ENCODE data around the gene SLC12A8.
"Not testable (repeated sequence)": the region's sequence is repeated elsewhere in the genome, so short reads cannot be mapped to it uniquely, and the experiment has no call there.

Gene SLC12A8

DNA sequence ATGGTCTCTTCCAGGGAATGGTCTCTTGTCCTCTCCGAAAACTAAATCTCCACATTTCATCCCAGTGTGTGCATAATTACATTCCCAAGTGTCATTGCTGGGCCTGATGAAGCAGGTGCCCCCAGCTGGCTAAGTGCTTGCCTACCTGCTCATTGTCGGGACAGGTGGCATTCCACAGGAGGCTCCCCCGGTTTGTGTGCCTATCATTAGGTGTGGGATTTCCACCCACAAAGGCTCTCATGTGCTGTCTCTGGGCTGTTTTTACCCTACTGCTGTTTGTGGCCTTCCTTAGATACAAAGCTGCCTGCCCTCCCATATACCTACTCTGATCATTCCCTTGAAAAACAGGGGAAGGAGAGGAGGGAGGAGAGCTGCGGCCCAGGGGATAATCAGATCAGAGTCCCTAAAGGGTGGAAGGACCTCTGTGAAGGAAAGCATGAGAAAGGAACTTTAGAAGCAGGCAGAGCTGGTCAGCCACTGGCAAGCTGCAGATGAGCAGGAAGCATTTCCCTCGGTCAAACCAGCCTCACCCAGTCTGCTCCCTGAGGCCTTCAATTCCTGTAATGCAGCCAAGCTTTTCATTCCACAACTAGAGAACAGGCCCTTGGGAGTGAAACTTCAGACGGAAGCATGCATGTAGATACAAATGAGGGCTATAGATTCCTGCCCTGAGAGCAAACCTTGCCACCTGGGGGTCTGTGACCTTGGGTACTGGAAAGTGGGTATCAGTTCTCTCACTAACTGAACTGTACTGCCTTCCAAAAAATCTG is 96.1 kb downstream of the SLC12A8 start:
- no peak for DNase-seq (ENCODE audit: low read depth in 2 of 2, low spot score in 1 of 2)

DNA sequence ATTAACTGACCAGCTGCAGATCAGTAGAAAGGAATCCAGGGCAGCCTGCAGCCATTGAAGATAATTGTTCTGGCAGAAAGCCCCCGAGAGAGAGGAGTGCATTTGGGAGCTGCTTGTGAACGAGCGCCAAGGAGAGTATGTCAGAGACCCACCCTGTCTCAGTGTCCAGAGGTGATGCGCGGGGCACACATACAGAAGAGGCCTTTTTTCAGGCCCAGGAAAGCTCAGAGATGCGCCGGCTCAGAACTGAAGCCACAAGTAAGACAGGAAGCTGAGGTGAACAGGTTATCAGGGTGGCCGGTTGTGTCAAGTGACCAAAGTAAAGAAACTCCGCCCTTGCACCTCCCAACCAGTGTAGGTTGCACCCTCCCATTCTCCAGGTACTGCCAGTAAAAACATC is 96.9 kb downstream of the SLC12A8 start:
- DNase-seq (ENCODE audit: low read depth in 2 of 2, low spot score in 1 of 2), result no peak

DNA sequence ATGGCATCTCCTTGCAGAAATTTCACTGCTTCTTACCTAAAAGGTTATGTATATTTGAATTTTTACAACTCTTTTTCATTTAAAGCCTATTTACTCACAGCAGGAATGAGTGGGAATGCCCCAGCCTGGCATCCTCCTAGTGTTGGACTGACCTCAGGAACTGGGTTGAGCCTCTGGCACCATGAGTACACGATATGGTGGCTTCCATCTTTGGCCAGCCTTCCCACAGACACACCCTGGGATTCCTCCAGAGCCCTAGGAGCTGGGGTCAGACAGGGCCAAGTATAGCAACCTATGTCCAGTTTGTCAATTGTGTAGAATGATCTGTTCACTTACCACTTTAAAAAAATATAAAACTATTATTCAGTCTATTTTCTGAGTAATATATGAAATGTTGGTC is 99.6 kb downstream of the SLC12A8 start:
- no peak for DNase-seq (ENCODE audit: low read depth in 2 of 2, low spot score in 1 of 2)

DNA sequence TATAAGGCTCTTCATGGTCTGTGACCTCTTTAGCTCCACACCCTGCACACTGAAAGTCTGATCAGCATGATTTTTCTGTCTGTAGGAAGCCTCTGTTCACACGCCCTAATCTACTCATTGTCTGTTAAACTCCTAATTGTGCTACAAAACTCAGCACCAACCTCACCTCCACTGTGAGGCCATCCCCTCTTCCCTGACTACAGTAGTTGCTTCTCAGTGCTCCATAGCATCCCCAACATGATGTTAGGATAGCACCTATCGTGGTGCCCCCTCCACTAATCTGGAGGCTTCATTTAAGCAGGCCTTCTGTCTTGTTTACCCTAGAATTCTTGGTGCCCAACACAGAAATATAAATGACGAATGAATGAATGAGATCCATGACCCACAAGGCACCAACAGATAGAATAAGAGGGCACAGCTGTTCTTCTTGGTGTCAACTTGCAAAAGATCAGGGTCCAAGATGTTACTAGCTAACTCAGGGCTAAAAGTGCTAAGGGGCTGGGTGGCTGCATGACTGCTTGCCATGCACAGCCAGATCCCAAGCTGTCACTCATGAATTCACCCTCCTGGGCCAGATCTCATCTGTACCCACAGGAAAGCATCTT is 101.6 kb downstream of the SLC12A8 start:
- no peak for DNase-seq (ENCODE audit: low read depth in 2 of 2, low spot score in 1 of 2)

DNA sequence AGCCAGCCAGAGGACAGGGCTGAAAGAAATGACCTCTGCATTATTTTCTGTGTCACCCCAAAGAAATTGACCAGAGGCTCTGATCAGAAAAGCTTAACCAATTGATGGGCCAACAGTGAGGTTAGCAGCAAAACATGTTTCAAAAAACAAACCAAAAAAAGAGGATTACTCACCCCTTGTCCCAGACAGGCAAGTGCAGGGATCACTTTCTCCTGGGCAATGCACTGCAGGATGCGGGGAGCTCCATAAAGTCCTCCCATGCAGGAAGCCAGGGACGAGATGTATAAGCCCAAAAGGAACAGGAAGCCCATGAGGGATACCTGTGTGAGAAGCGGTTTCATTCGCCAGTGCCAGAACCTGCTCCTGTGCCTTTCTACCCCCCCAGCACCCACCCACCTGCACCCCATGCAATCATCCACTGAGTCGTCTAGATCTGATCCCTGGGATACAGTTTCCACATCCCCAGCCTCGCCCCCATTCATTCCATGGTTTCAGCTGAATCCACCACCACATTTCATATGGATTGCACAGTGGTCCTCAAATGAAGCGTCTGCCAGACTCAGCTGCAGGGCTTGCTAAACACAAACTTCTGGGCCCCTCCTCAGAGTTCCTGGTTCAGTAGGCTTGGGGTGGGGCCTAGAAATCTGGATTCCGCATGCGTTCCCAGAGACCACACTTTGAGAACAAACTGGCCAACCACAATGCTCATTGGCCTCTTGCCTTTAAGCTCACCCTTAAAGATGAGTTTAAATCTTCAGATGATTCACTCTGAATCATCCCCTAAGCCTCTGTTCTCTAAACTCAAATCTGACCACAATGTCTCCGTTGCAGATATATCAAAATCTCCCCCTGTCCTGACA is 102.3 kb downstream of the SLC12A8 start:
- DNase-seq (ENCODE audit: low read depth in 2 of 2, low spot score in 1 of 2), result no peak

DNA sequence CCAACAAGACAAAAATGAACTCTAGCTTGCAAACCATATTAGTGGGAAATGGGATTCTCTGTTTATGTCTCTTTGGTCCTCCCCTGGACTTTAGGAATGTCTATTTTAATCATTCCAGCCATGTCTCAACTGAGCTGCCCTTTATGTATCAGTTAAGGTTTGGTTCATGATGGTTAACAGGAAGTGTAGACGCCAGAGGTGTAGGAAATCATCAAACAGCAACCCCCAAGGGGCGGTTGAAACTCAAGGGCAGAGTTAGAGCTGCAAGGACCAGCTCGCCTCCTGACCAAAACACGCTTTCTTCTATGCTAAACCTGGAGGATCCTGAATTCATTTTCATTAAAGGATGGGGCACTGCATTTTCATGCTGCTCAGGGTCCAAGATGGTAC is 103.0 kb downstream of the SLC12A8 start:
- DNase-seq (ENCODE audit: low read depth in 2 of 2, low spot score in 1 of 2), result no peak

DNA sequence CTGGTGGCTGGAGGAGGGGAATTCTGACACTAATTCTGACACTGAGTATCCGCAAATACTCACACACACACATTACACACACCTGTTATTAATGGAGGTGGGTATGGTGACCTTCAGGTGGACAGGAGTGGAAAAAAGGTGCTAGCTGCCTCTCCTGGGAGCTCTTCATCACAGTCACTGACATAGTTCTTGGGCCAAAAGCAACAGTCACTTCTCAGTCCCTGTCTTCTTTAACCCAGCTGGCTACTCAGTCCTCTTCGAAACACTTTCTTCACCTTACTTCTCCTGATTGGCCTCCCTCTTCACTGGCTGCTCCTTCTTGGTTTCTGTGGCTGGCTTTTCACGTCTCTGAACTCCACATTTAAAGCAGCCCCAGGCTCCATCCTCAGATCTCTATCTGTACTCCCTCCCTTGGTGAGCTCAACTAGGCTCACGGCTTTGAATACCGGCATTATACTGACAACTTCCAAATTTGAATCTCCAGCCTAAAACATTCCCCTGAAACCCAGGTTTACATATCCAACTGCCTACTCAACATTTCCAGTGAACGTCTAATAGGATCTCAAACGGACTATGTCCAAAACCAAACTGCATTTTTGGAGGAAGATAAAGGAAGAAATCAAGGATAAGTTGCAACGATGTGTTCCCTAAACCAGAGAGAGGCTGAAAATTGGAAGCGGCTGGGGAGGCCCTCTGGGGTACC is 103.6 kb downstream of the SLC12A8 start:
- DNase-seq (ENCODE audit: low read depth in 2 of 2, low spot score in 1 of 2), result no peak

DNA sequence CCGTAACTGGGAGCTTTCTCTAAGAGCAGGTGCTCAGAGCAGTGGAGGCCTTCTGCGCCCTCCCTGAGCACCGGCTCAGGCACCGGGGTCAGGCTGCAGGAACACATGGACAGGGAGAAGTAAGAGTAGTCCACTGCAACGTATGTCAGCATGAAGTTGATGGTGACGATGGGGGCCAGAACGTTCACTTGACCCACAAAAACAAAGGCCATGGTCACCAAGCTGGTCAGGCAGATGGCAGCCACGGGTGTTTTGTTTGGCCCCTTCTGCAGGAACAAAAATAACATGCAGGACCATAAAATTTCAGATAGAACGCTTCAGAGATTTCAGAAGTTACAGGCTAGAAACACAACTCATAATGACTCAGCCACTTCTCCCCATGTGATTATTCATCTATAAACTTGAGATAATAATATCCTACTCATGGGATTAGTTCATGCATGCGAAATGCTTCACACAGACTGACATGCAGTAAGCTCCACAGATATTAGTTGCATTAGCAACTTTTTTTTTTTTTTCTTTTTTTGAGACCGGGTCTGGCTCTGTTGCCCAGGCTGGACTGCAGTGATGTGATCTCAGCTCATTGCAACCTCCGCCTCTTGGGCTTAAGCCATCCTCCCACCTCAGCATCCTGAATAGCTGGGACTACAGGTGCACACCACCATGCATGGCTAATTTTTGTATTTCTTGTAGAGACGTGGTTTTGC is 104.5 kb downstream of the SLC12A8 start:
- no peak for DNase-seq (ENCODE audit: low read depth in 2 of 2, low spot score in 1 of 2)

DNA sequence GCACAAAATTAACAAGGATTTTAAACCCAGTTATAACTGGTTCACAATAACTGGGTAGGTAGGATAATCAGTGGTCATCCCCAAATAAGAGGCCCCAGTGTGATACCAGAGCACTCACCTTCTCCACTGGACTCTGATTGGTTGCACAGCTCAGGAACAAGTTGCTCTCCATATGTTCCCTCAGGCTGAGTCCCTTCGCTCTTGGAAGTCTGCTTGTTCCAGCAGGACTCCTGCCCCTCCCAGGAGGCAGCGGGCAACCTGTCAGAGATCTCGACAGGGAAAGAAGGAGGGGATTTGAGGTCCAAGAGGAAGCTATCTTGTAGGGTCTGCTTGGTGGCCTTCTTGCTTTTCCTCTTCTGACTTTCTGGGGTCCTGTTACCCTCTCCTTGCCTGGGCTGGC is 105.2 kb downstream of the SLC12A8 start:
- DNase-seq (ENCODE audit: low read depth in 2 of 2, low spot score in 1 of 2), result no peak

DNA sequence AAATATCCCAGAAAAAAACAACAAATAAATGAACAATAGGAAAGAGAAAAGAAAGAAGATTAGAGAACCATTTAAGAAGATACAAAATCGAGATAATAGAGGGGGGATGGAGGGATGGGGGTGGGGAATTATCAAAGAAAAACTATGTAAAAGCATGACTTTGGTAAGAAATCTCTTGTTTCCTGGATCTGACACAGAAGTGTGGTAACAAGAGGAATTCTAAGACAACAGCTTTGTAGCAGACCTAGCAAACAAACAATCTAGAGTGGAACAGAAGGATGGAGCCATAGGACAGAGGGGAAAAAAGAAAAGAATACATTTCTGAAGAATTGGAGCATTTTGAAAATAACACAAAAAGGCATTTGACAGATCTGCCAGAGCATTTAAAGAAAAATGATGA is 107.4 kb downstream of the SLC12A8 start:
- DNase-seq (ENCODE audit: low read depth in 2 of 2, low spot score in 1 of 2), result no peak

DNA sequence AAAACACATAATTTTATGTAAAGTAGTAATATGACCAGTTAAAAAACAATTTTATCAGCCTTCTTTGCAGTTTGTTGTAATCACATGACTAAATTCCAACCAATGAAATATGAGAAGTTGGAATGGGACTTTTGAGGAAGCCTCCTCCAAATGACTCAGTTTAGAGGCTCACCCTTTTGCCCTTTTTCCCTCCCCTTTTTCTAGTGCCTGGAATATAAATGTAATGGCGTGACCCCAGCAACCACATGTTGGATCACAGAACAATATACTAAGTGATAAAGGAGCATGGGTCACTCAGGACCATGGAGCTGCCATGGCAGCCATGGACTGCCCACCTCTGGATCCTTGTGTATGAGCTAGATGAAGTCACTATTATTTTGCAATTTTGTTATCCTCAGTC is 107.9 kb downstream of the SLC12A8 start:
- no peak for DNase-seq (ENCODE audit: low read depth in 2 of 2, low spot score in 1 of 2)

DNA sequence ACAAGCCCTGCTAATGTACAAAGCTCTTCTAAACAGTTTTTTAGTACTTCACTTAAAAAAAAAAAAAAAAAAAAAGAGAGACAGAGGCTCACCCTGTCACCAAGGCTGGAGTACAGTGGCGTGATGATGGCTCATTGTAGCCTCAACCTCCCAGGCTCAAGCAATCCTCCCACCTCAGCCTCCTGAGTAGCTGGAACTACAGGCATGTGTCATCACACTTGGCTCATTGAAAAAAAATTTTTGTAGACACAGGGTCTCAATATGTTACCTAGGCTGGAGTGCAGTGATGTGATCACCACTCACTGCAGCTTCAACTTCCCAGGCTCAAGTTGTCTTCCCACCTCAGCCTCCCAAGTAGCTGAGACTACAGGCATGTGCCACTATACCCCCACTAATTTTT is 109.1 kb downstream of the SLC12A8 start:
- DNase-seq (ENCODE audit: low read depth in 2 of 2, low spot score in 1 of 2), result no peak

DNA sequence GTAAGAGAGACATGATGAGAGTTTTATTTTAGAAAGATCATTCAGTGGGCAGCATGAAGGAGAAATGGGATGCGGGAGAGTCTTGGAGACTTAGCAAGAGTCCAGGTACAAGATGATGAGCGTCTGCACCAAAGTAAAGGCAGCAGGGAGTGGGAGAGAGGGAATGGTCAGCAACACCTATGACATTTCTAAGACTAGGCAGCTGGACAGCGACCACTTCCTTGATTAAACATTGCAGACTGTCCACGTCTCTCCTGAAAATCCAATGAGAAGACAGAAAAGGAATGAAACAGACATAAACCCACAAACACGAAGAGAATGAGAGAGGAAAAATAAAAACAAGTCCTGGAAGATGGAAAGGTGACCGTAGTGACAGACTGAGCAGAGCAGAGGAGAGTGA is 110.1 kb downstream of the SLC12A8 start:
- DNase-seq (ENCODE audit: low read depth in 2 of 2, low spot score in 1 of 2), result no peak

DNA sequence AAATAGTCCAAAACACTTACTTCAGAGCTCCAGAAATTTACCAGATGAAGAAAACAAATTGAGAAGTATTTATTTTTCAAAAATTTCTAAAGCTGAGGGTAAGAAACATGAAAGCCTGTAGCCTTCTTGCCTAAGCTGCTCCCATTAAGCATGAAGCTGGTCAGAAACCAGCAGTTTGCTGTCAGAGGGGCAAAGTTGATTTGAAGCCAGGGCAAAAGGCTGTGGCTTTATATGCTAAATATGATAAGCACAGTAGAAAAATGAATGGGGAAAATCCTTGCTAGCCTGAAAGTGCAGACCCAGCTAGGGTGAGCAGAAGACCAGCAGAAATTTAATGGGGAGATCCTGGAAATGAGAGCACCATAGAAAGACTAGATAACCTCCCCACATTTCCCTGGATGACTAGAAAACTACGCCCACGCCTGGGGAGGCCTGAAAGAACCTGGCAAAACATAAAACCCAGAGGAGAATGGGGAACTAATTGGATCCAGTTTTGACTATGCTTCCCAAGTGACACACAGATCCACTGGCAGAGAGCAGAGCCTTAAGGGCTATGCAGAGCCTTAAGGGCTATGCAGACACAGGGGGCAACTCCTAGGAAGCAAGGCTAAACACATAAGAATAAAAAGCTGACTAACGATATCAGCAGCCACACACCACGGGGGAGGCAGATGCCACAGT is 113.8 kb downstream of the SLC12A8 start:
- DNase-seq (ENCODE audit: low read depth in 2 of 2, low spot score in 1 of 2), result no peak

DNA sequence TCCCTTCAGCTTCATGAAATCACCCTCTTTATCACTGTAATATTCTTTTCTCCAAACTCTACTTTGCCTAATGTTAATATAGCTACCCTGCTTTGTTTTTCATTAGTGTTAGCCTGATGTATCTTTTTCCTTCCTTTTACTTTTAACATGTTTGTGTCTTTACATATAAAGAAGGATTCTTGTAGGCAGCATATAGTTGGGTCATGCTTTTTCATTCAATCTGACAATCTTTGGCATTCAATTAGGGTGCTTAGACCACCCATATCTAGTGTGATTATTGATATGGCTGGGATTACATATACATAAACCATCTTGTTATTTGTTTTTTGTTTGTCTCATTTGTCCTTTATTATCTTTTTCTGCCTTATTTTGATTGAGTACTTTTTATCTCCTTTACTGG is 121.9 kb downstream of the SLC12A8 start:
- DNase-seq (ENCODE audit: low read depth in 2 of 2, low spot score in 1 of 2), result no peak

DNA sequence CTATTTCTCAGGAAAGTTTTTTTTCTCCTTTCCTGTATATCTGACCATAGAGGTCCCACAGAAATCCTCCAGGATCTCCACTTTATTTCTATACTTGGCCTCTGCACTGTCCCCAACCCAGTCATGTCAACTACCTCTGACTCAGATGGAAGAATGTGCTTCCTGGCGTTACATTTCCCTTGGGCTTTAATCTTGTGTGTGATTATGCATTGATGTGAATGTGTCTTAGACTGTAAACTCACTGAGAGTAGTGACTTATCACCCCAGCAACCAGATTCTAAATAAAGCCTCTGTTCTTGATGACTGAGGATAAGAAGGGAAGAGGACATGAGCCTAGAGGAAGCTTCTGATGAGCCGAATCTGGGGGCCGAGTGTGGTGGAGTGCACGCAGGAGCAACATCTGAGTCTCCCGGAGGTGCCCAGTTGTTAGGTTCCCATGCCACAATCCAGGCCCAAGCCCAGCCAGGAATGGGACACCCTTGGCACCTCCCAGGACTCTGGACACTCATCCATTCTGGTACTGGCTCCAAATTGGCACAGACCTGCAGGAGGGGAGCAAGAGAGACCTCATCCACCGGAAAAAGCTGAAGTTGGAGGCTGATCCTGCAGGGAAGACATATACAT is 124.7 kb downstream of the SLC12A8 start:
- DNase-seq (ENCODE audit: low read depth in 2 of 2, low spot score in 1 of 2), result no peak

DNA sequence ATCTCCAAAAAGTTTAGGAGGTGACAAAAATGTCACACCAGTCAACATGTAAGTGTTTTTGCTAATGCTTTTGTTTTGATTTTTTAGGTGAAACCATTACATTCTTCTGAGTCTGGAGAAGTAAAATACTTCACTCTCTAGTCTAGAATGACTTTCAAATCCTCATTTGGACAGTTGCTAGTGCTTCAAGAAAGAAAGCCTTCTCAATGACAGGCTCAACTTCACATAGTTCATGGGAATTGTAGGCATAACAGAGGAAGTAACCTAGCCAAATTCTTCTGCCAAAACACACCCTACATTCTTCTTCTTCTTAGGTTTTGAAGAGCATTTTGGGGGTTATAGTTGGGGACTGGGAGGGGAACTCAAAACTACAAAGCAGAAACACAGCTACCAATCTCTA is 127.4 kb downstream of the SLC12A8 start:
- DNase-seq (ENCODE audit: low read depth in 2 of 2, low spot score in 1 of 2), result no peak

DNA sequence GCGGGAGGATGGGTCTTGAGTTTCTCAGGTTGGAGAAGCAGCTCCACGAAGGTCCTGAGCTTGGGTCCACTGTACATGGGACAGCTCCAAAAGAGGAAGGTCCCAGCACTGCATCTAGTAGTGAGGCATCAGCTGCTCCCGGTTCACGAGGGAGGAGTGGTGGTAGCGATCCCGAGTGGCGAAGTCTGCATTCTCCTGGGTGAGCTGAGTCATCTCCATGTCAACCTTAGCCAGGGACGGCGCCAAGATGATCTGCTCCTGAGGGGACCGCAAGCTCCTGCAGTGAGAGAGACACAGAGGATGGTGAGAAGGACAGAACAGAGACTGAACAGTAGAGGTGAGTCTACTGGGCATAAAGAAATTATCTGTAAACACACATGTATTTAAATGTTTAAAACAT is 128.8 kb downstream of the SLC12A8 start:
- DNase-seq (ENCODE audit: low read depth in 2 of 2, low spot score in 1 of 2), result no peak

DNA sequence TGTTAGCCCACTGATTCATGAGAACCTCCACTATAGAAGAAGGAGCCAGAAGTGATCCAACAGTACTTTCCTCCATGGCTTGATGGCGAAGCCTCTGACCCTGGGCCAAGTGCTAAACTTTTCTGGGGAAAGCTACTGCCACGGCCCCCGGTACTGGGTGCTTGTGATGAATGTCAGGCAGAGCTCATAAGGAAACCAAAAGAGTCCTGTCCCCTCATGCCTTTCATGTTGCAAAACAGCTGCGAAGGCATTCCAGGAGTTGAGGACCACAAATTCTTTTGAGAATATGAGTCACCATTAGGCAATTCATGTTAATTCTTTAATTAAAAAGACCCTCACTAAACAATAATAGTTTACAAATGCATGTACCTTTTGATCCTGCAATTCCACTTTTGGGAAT is 130.2 kb downstream of the SLC12A8 start:
- not testable (repeated sequence) for DNase-seq (ENCODE audit: low read depth in 2 of 2, low spot score in 1 of 2)

DNA sequence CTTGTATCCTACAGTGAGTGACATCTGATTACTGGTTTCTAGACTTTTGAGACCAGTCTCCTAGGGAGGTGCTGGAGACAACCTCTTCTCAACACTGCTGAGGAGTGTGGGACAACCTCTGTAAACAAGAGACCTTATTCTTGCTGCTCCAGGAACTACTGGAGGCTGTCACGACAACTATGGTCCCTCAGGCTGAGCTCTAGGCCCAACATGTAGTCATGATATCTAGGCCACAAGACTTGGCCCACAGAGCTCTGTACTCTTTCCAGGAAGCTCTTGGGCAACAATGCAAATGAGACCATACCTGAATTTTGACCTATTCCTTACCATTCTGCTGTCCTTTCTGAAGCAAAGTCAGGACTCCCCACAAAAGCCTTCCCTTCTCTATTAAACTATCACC is 132.5 kb downstream of the SLC12A8 start:
- no peak for DNase-seq (ENCODE audit: low read depth in 2 of 2, low spot score in 1 of 2)
